ENCODE results near the gene NFKBIE. TPM values are rescaled to one million over a fixed set of nuclear protein-coding genes. Genes with fewer than 3 reads are reported as not detected.
A peak's percentile ranks its signal among the peaks of the same experiment; 100 is the strongest.

NFKBIE gene
- total RNA-seq, 1 experiment from 2014 or later = 17.6 TPM

DNA sequence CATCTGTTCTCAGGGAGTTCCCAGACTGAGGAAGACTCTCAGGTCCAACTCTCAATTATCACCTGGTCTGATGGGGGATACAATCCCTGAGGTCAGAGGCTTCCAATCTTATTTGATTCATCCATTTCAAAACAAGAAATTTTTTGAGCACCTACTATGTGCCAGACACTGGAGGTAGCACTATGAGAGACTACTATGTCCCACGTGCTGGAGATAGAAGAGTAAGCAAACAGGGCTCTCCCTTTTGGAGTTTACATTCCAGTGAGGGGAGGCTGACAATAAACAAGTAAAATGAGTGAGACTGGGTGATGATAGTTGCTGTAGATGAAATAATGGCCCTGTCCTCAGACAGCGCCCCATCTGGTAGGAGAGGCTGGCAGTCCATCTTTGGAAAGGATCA, 21.4 kb upstream of the NFKBIE start:
- no peaks in the 10 kb centered on the region for H3K9me3 ChIP-seq (replicated peaks)
- no peaks in the 10 kb centered on the region for H3K4me1 ChIP-seq (replicated peaks)
- no peak overlapping the region for H3K4me3 ChIP-seq
- no peaks in the 10 kb centered on the region for H3K36me3 ChIP-seq
- H3K27me3 ChIP-seq (replicated peaks) = peaks cover 34% of the 10 kb centered on the region
- no peak overlapping the region for H3K27ac ChIP-seq
- no peak for DNase-seq (ENCODE audit: low read depth in 1 of 2, low spot score in 2 of 2)

DNA sequence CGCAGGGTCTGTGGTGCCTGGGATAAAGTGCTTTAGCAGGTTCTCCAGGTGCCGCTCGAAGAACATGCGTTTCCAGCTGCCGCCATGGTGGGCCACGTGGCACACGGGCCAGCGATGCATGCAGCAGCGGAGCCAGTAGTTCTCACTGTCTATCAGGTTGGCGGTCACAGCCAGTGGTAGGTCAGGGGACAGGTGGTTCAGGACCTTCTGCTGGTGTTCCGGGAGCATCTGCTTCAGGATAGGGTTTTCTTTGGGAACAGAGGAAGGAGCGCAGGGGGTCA, 20.9 kb upstream of the NFKBIE start:
- Histone ChIP-seq H3K27me3 (replicated peaks) (peaks cover 29% of the 10 kb centered on the region), H3K36me3 (no peaks in the 10 kb centered on the region), H3K4me1 (replicated peaks) (no peaks in the 10 kb centered on the region), H3K4me3 (no peak overlapping the region), H3K27ac (no peak overlapping the region), H3K9me3 (replicated peaks) (no peaks in the 10 kb centered on the region)
- no peak for DNase-seq (ENCODE audit: low read depth in 1 of 2, low spot score in 2 of 2)

DNA sequence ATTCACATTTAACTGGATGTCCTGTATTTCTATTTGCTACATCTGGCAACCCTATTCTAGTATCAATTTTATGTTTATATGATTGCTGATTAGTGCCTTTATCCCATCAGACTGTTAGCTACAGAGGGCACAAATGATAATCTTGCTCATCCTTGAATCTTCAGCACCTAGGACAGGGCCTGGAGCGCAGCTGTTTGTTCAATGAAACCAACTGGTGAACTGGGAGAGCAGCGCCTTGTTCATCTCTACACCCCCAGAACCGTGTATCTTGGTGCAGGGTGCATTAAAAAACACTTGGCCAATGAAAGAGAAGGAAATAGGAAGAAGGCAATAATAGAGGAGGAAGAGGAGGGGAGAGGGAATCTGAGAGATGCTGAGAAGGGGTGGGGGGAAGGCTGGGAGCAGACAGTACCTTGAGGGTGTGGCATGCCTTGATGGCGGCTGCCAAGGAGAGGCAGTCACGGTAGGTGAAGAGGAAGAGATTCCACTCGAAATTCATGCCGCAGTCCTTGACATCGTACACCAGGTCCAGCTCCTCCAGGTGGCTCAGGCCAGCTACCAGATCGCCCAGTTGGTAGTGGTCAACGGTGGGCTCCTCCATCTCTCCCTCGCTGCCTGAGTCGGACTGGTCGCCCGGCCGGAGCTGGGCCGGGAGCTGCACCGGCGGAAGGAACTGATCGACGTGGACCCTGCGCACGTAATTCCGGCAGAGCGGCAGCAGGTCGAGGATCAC, 20.4 kb upstream of the NFKBIE start:
- no peak for DNase-seq (ENCODE audit: low read depth in 1 of 2, low spot score in 2 of 2)

DNA sequence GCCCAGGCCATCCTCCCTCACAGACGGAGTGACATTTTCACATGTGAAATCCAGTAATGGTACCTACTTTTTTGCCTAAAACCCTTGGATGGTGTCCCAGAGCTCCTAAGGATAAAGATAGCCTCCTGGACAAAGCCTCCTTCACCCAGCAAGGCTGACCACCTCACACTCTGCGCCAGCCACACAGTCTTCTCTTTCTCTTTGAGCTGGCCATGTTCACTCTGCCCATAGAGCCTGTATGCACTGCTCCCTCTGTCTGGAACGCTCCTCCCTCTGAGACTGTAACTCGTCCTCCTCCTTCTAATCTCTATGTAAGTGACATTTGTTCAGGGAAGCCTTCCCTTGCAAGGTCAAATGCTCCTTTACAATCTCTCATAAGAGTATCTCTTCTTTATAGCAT, 19.5 kb upstream of the NFKBIE start:
- Histone ChIP-seq H3K27ac (no peak overlapping the region), H3K9me3 (replicated peaks) (no peaks in the 10 kb centered on the region), H3K36me3 (no peaks in the 10 kb centered on the region), H3K27me3 (replicated peaks) (peaks cover 19% of the 10 kb centered on the region), H3K4me1 (replicated peaks) (no peaks in the 10 kb centered on the region), H3K4me3 (no peak overlapping the region)
- no peak for DNase-seq (ENCODE audit: low read depth in 1 of 2, low spot score in 2 of 2)

More for the DNA sequence above, 20.4 kb upstream of the NFKBIE start:
- Histone ChIP-seq H3K36me3 (no peaks in the 10 kb centered on the region), H3K4me1 (replicated peaks) (no peaks in the 10 kb centered on the region), H3K27me3 (replicated peaks) (peaks cover 28% of the 10 kb centered on the region), H3K4me3 (no peak overlapping the region), H3K9me3 (replicated peaks) (no peaks in the 10 kb centered on the region), H3K27ac (no peak overlapping the region)

DNA sequence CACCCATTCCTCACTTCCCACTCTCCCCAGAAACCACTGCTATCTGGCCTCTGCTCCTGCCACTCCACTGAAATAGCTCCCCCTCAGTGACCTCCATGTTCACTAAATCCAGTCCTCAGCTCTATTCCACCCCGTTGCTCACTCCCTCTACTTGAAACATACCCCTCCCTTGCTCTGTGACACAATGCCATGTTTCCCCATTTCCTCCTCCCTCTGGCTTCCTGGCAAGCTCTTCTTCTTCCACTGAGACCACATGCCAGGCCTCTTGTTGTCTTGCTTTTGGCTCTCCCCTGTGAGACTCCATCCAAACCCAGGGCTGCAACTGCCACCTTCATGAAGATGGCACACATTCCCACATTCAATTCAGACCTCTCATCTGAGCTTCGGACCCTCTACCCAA, 18.8 kb upstream of the NFKBIE start:
- Histone ChIP-seq H3K4me1 (replicated peaks) (peaks cover 5% of the 10 kb centered on the region), H3K36me3 (no peaks in the 10 kb centered on the region), H3K27ac (no peak overlapping the region), H3K4me3 (no peak overlapping the region), H3K27me3 (replicated peaks) (peaks cover 13% of the 10 kb centered on the region), H3K9me3 (replicated peaks) (no peaks in the 10 kb centered on the region)
- DNase-seq (ENCODE audit: low read depth in 1 of 2, low spot score in 2 of 2) = no peak

DNA sequence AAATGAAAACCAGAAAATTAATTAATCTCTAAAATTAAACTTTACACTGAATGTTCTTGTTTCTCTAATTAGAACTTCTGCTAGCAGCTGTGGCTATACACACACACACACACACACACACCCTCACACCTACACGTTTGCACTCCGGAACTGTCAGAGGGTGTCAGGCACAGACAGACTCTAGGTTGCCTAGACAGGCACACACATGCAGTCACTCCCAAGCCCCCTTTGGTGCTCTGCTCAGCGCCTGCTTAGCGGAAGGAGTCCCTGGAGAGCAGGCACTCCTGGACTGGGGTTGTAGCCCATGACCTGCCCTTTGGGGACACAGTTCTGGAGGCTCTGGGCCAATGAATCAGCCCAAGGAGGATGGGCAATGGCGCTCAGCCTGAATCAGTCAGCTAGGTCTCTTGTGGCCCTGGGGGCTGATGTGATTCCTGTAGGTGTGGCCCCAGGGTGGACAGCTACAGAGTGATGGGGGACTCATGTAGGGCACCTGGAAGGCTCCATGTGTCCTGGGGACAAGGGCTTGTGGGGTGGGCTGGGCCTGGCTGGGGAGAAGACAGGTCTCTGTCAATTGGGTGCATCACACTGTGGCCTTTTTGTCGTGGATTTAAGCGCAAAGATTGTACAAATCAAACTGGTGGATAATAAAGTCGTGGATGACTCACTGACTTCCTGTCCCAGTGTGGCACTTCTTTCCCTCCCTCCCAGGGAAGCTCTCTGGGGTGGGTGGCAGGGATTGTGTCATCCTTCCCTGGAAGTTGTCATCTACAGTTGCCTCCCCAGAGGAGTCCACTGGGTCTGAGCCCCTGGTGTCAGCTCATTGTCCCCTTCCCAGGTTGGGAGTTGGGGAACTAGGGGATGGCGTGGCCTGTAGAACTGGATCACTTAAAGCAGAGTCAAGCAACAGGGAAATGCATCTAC, 13.7 kb upstream of the NFKBIE start:
- Histone ChIP-seq H3K27ac (no peak overlapping the region), H3K27me3 (replicated peaks) (peaks cover 4% of the 10 kb centered on the region), H3K9me3 (replicated peaks) (no peaks in the 10 kb centered on the region), H3K36me3 (no peaks in the 10 kb centered on the region), H3K4me3 (no peak overlapping the region), H3K4me1 (replicated peaks) (peaks cover 10% of the 10 kb centered on the region)
- DNase-seq (ENCODE audit: low read depth in 1 of 2, low spot score in 2 of 2) = peak in 1 of 2 experiments; percentile 31

DNA sequence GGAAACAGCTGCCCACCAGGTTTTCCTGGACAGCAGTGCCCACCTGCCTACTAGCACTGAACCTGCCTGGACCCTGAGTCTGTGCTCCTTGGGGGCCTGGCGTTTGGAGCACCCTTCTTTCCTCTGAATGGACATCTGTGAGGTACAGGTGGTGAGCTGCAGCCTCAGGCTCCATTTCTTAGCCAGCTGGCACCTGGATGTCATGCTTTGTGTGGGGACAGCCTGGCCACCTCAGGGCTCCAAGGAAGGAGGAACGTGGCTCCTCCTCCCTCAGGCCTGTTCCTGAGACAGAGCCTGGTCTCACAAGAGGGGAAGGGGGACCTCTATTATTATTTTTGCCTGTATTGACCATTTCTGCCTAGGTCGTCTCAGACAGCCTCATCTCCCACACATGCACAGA, 13.0 kb upstream of the NFKBIE start:
- no peak overlapping the region for H3K4me3 ChIP-seq
- peaks cover 10% of the 10 kb centered on the region for H3K4me1 ChIP-seq (replicated peaks)
- H3K9me3 ChIP-seq (replicated peaks) = no peaks in the 10 kb centered on the region
- no peaks in the 10 kb centered on the region for H3K36me3 ChIP-seq
- no peak for DNase-seq (ENCODE audit: low read depth in 1 of 2, low spot score in 2 of 2)
- peaks cover 4% of the 10 kb centered on the region for H3K27me3 ChIP-seq (replicated peaks)
- H3K27ac ChIP-seq = no peak overlapping the region

DNA sequence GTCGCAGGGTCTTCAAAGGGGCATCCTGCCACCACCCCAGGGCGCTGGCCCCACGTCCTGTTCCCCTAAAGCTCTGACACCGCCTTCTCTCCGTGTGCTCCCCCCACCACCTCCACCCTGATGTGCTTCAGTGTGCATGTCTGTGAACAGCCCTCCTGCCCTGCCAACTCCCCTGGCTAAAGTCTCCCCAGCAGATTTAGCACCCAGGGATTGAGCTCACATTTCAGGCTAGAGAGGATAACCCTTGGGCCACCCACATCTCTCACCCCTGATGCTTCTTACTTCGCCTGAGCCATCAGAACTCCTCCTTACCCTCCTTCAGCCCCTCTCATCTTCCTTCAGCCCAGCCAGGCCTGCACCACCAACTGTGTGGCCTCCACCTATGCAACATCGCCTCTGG, 12.4 kb upstream of the NFKBIE start:
- Histone ChIP-seq H3K36me3 (no peaks in the 10 kb centered on the region), H3K4me3 (no peak overlapping the region), H3K4me1 (replicated peaks) (peaks cover 10% of the 10 kb centered on the region), H3K9me3 (replicated peaks) (no peaks in the 10 kb centered on the region), H3K27me3 (replicated peaks) (peaks cover 4% of the 10 kb centered on the region), H3K27ac (no peak overlapping the region)
- DNase-seq (ENCODE audit: low read depth in 1 of 2, low spot score in 2 of 2) = no peak

DNA sequence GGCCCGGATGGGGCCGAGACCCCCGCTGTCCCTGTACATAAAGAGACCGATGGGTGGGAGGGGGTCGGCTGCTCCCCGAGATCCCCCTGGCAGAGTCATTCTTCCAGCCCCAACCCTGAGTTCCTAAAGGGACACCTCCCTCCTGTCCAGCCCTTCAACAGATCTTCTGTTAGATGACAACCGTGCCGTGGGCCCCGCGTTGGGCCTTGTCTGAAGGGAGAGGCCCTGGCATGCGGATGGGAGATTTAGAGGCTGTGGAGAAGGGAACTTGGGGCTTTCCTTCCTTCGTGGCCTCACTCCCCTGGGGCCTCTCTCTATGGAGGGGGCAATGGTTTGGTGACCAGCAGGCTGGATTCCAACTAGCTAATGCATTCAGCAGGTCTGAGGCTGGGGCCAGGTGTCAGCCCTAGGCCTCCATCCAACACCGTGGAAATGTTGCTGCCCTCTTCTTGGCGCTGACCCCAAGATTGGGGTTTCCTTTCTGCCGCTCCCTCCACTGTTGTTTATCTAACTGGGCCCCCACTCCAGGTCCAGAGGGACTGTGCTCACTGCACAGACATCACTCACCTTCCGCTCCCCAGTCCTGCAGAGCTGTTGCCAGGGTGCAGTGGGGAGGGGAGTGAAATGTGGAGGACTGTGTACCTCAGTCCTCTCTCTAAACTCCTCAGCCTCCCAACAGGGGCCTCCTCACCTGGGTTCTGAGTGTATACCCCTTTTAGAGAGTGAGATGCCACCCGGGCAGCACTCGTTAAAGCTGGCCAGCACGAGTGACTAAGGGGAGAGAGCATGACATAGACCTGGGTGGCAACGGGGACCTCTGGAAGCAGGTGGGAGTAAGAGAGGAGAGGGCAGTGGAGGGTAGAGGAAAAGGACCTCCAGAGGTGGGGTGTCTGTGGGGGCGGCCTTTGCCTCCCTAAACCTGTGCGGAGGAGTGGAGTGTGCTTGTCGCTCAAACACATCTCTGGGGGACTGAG, 11.6 kb upstream of the NFKBIE start:
- DNase-seq (ENCODE audit: low read depth in 1 of 2, low spot score in 2 of 2) = no peak
- peaks cover 4% of the 10 kb centered on the region for H3K27me3 ChIP-seq (replicated peaks)
- H3K9me3 ChIP-seq (replicated peaks) = no peaks in the 10 kb centered on the region

DNA sequence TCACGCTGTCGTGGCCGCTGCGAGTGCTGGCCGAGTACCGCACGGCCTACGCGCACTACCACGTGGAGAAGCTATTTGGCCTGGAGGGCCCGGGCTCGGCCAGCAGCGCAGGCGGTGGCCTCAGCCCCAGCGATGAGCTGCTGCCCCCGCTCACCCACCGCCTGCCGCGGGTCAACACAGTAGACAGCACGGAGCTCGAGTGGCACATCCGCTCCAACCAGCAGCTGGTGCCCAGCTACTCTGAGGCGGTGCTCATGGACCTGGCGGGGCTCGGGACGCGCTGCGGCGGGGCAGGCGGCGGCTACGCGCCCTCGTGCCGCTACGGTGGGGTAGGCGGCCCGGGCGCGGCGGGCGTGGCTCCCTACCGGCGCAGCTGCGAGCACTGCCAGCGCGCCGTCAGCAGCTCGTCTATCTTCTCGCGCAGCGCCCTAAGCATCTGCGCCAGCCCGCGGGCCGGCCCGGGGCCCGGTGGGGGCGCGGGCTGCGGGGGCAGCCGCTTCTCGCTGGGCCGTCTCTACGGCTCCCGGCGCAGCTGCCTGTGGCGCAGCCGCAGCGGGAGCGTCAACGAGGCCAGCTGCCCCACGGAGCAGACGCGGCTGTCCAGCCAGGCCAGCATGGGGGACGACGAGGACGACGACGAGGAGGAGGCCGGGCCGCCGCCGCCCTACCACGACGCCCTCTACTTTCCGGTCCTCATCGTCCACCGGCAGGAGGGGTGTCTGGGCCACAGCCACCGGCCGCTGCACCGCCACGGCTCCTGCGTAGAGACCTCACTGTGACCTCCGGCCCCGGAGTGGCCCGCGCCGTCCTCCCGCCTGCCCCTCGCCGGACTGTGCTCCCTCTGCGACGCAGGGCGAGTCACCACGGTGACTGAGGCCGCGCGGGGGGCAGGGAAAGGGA, 10.6 kb upstream of the NFKBIE start:
- Histone ChIP-seq H3K4me1 (replicated peaks) (peaks cover 10% of the 10 kb centered on the region), H3K9me3 (replicated peaks) (no peaks in the 10 kb centered on the region), H3K4me3 (no peak overlapping the region), H3K27ac (no peak overlapping the region), H3K27me3 (replicated peaks) (peaks cover 9% of the 10 kb centered on the region), H3K36me3 (no peaks in the 10 kb centered on the region)
- DNase-seq (ENCODE audit: low read depth in 1 of 2, low spot score in 2 of 2) = no peak

More for the DNA sequence above, 11.6 kb upstream of the NFKBIE start:
- H3K4me3 ChIP-seq = no peak overlapping the region
- H3K36me3 ChIP-seq = no peaks in the 10 kb centered on the region
- H3K4me1 ChIP-seq (replicated peaks) = peaks cover 10% of the 10 kb centered on the region
- H3K27ac ChIP-seq = no peak overlapping the region

DNA sequence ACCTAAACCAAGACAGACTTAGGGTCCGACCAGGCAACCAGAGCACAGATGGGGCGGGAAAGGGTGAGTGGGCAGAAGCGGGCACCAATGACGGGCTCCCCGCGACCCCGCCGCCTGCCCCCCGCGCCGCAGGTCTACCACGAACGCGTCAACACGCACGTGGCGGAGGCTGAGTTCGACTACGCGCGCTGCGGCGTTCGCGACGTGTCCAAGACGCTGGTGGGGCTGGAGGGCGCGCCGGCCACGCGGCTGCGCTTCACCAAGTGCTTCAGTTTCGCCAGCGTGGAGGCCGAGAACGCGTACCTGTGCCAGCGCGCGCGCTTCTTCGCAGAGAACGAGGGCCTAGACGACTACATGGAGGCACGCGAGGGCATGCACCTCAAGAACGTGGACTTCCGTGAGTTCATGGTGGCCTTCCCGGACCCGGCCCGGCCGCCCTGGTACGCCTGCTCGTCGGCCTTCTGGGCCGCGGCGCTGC, 10.0 kb upstream of the NFKBIE start:
- Histone ChIP-seq H3K4me3 (no peak overlapping the region), H3K36me3 (no peaks in the 10 kb centered on the region), H3K27ac (no peak overlapping the region), H3K4me1 (replicated peaks) (peaks cover 10% of the 10 kb centered on the region), H3K9me3 (replicated peaks) (no peaks in the 10 kb centered on the region), H3K27me3 (replicated peaks) (peaks cover 7% of the 10 kb centered on the region)
- no peak for DNase-seq (ENCODE audit: low read depth in 1 of 2, low spot score in 2 of 2)

DNA sequence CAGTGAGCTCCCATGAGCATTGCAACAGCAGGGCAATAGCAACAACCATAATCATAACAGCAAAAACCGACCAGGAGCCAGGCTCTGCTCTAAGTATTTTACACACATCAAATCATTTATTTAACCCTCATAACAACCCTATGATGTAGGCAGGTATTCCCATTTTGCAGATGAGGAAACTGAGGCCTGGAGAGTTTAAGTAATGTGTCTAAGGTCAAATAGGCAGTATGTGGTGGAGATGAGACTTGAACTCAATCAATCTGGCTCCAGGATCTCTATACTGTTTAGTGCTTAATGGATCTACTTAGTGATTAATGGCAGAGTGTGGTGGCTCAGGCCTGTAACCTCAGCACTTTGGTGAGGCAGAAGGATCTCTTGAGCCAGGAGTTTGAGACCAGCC, 8.3 kb upstream of the NFKBIE start:
- Histone ChIP-seq H3K27me3 (replicated peaks) (peaks cover 22% of the 10 kb centered on the region), H3K27ac (no peak overlapping the region), H3K36me3 (no peaks in the 10 kb centered on the region), H3K4me1 (replicated peaks) (peaks cover under 1% of the 10 kb centered on the region), H3K9me3 (replicated peaks) (no peaks in the 10 kb centered on the region), H3K4me3 (no peak overlapping the region)
- no peak for DNase-seq (ENCODE audit: low read depth in 1 of 2, low spot score in 2 of 2)
